ENCODE results near the gene KBTBD13. TPM values are rescaled to one million over a fixed set of nuclear protein-coding genes. Genes with fewer than 3 reads are reported as not detected.

KBTBD13 gene
- polyA plus RNA-seq, 1 donor (not counting 4 experiments of a cell fraction or from before 2014, with no cell fraction given), result not detected

GRCh38 chr15:65081758-65082157, 5.2 kb downstream of the KBTBD13 start:
- Histone ChIP-seq H3K27me3 (ENCODE audit: control insufficient read depth, extremely low read depth, insufficient read depth, low read length) (peaks cover 33% of the 10 kb centered on the region), H3K4me1 (ENCODE audit: control insufficient read depth, extremely low read depth, insufficient read depth, low read length) (peaks cover 3% of the 10 kb centered on the region), H3K9me1 (ENCODE audit: control insufficient read depth, extremely low read depth, insufficient read depth, low read length) (no peaks in the 10 kb centered on the region), H3K9ac (ENCODE audit: control insufficient read depth, extremely low read depth, insufficient read depth, low read length) (no peak overlapping the region), H3K27ac (ENCODE audit: control insufficient read depth, insufficient read depth, low read length) (no peak overlapping the region), H3K4me3 (ENCODE audit: control insufficient read depth in 2 of 3, extremely low read depth in 1 of 3, insufficient read depth in 2 of 3, low read depth in 1 of 3, low read length in 3 of 3) (no peak overlapping the region), H2AFZ (ENCODE audit: control insufficient read depth, low read length) (no peak overlapping the region), H3K4me2 (ENCODE audit: control insufficient read depth, extremely low read depth, insufficient read depth, low read depth, low read length) (no peak overlapping the region), H3K36me3 (ENCODE audit: control insufficient read depth in 2 of 2, extremely low read depth in 1 of 2, insufficient read depth in 2 of 2, low read length in 2 of 2) (no peaks in the 10 kb centered on the region), H3K79me2 (ENCODE audit: control insufficient read depth, insufficient read depth, low read length) (no peaks in the 10 kb centered on the region), H4K20me1 (ENCODE audit: control insufficient read depth, extremely low read depth, insufficient read depth, low read length) (peaks cover 3% of the 10 kb centered on the region), H3K9me3 (ENCODE audit: control insufficient read depth, low read depth, low read length) (no peaks in the 10 kb centered on the region)
- FAIRE-seq, result no peak
- no peak for TF ChIP-seq EZH2 (IDR thresholded peaks at IDR 0.05; ENCODE audit: low read length)
- no peak for TF ChIP-seq CTCF (optimal IDR thresholded peaks at IDR 0.05 in 1 of 3, IDR thresholded peaks at IDR 0.05 in 1 of 3, conservative IDR thresholded peaks at IDR 0.05 in 1 of 3; ENCODE audit: extremely low read depth in 1 of 3, insufficient read depth in 2 of 3, low read length in 3 of 3)
- DNase-seq (ENCODE audit: low read depth, low spot score), result no peak
- dilution Hi-C loops (cut with MboI; ENCODE audit: extremely low pct_ligation_motif_present, low sequenced_read_pairs), result no loop called here

GRCh38 chr15:65082303-65082953, 5.9 kb downstream of the KBTBD13 start:
- dilution Hi-C loops (cut with MboI; ENCODE audit: extremely low pct_ligation_motif_present, low sequenced_read_pairs), result no loop called here
- H3K4me2 ChIP-seq (ENCODE audit: control insufficient read depth, extremely low read depth, insufficient read depth, low read depth, low read length), result no peak overlapping the region

More at GRCh38 chr15:65082303-65082953, 5.9 kb downstream of the KBTBD13 start:
- H3K4me3 ChIP-seq (ENCODE audit: control insufficient read depth in 2 of 3, extremely low read depth in 1 of 3, insufficient read depth in 2 of 3, low read depth in 1 of 3, low read length in 3 of 3), result no peak overlapping the region
- no peaks in the 10 kb centered on the region for H3K9me3 ChIP-seq (ENCODE audit: control insufficient read depth, low read depth, low read length)
- H3K27ac ChIP-seq (ENCODE audit: control insufficient read depth, insufficient read depth, low read length), result no peak overlapping the region
- TF ChIP-seq CTCF (optimal IDR thresholded peaks at IDR 0.05 in 1 of 3, IDR thresholded peaks at IDR 0.05 in 1 of 3, conservative IDR thresholded peaks at IDR 0.05 in 1 of 3; ENCODE audit: extremely low read depth in 1 of 3, insufficient read depth in 2 of 3, low read length in 3 of 3) (no peak), EZH2 (IDR thresholded peaks at IDR 0.05; ENCODE audit: low read length) (no peak)
- no peaks in the 10 kb centered on the region for H3K9me1 ChIP-seq (ENCODE audit: control insufficient read depth, extremely low read depth, insufficient read depth, low read length)
- no peaks in the 10 kb centered on the region for H3K79me2 ChIP-seq (ENCODE audit: control insufficient read depth, insufficient read depth, low read length)
- peaks cover 3% of the 10 kb centered on the region for H4K20me1 ChIP-seq (ENCODE audit: control insufficient read depth, extremely low read depth, insufficient read depth, low read length)
- DNase-seq (ENCODE audit: low read depth, low spot score) (no peak), FAIRE-seq (no peak)
- no peaks in the 10 kb centered on the region for H3K36me3 ChIP-seq (ENCODE audit: control insufficient read depth in 2 of 2, extremely low read depth in 1 of 2, insufficient read depth in 2 of 2, low read length in 2 of 2)
- H2AFZ ChIP-seq (ENCODE audit: control insufficient read depth, low read length), result peak overlapping the region; percentile 18
- H3K4me1 ChIP-seq (ENCODE audit: control insufficient read depth, extremely low read depth, insufficient read depth, low read length), result peaks cover 4% of the 10 kb centered on the region
- H3K27me3 ChIP-seq (ENCODE audit: control insufficient read depth, extremely low read depth, insufficient read depth, low read length), result peaks cover 28% of the 10 kb centered on the region
- no peak overlapping the region for H3K9ac ChIP-seq (ENCODE audit: control insufficient read depth, extremely low read depth, insufficient read depth, low read length)

Measured in keratinocyte (primary cell).